GM21737 (cell line): Measurements from ENCODE around the gene ZNF583.

Experiments
- ATAC-seq: cut with Tn5 transposase; IDR thresholded peaks from one replicate; pipeline ENCODE4 v1.9.1; 2021; ENCODE audit warnings: mild to moderate bottlenecking, moderate library complexity; ENCODE audit not compliant: unreplicated experiment

Gene ZNF583

DNA sequence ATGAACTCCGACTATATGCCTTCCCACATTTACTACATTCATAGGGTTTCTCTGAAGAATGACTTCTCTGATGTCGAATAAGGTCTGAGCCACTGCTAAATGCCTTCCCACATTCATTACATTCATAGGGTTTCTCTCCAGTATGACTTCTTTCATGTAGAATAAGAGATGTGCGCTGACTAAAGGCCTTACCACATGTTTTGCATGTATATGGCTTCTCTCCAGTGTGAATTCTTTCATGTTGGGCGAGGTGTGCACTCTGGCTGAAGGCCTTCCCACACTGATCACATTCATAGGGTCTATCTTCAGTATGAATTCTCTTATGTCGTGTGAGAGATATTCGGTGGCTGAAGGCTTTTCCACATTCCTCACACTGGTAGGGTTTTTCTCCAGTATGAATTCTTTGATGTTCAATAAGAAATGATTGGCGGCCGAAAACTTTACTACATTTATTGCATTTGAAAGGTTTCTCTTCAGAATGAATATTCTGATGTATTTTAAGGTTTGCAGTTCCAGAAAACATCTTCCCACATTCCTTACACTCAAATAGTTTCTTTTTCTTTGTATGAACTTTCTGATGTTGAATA lies 37.2 kb downstream of the ZNF583 start:
- ATAC-seq, result no peak

DNA sequence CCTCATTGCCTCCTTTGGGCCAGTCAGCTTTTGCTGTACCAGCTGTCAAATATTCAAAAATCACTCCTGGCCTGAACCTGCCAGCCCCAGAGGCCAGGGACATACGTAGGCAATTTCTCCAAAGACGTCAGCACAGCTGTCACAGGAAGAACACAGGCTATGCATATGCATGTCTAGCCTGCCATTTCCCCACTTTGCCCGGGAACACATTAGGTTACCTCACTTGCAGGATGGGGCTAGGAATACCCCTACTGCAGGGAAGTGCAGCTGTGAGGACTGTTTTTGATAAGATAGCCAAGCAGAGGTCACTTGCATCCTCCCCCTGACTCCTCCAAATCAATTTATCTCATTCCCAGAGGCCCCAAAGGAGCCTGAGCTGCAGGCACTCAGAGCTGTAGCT lies 70.2 kb downstream of the ZNF583 start:
- no peak for ATAC-seq

DNA sequence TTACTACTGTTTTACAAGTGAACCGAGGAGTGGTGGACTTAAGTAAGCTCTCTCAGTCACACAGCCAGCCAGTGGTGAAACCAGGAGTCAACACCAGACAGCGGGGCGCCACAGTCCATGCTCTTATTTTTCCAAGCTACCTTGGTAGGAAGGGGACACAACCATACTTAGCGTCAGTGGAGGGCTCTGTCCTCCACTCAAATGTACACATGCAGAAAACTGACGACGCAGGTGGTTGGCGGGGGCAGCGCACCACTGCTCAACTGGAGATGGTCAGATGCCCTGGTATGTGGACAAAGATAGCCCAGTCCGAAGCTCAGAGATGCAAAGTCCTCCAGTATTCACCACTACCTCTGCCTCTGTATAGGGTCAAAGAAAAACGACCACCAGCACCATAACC lies 72.0 kb downstream of the ZNF583 start:
- no peak for ATAC-seq
